Caco-2 (cell line): ENCODE data around the gene DEPDC5. TPM values are rescaled to one million over a fixed set of nuclear protein-coding genes. Genes with fewer than 3 reads are reported as not detected.

ENCODE experiments used
- BruUV-seq: library from RNA; stranded (reverse); fragments of 400-500 nt; replicated peaks from 2 replicates; lab custom pipeline; 2021; lab: Mats Ljungman, UMichigan
- CTCF ChIA-PET: fragments of 300-600 bp; sonication (Branson Sonifier 250); formaldehyde crosslinking; loops from one replicate; lab custom pipeline; 2022; ENCODE audit warnings: antibody characterized with exemption; lab: Charles Lee
- POLR2A ChIA-PET: fragments of 300-600 bp; sonication (Branson Sonifier 250); formaldehyde crosslinking; loops from one replicate; lab custom pipeline; 2022; ENCODE audit warnings: antibody characterized with exemption; lab: Charles Lee
- DNase-seq, 2 experiments: peaks; one replicate each; pipeline versions ENCODE4 v3.0.0 to v3.0.0-alpha.2; 2020 to 2022
- H3K27me3 ChIP-seq: replicated peaks from 2 replicates; pipeline ENCODE4 v1.6.0; 2011; ENCODE audit warnings: low read length; ENCODE audit not compliant: control insufficient read depth, insufficient read depth
- H3K36me3 ChIP-seq: 2 replicates; pipeline ENCODE4 v1.5.1; 2011; ENCODE audit warnings: low read length; ENCODE audit not compliant: control insufficient read depth, insufficient read depth
- H3K4me1 ChIP-seq: fragments of 250-450 bp; sonication (Bioruptor Pico); 2 replicates; pipeline ENCODE4 v1.5.1; 2020; ENCODE audit warnings: mild to moderate bottlenecking
- H3K4me3 ChIP-seq: 2 replicates; pipeline ENCODE4 v1.5.1; 2011; ENCODE audit warnings: low read depth, mild to moderate bottlenecking, control low read depth, low read length
- H3K9me3 ChIP-seq: fragments of 250-450 bp; sonication (Bioruptor Pico); 2 replicates; pipeline ENCODE4 v1.5.1; 2020; ENCODE audit warnings: mild to moderate bottlenecking, moderate library complexity
- H3K27ac Mint-ChIP-seq: one replicate; pipeline ENCODE4 v1.8.0; 2022; ENCODE audit warnings: mixed read lengths; ENCODE audit not compliant: unreplicated experiment
- H3K27me3 Mint-ChIP-seq: one replicate; pipeline ENCODE4 v1.8.0; 2022; ENCODE audit warnings: mixed read lengths; ENCODE audit not compliant: insufficient read depth, unreplicated experiment
- H3K36me3 Mint-ChIP-seq: one replicate; pipeline ENCODE4 v1.8.0; 2022; ENCODE audit warnings: mild to moderate bottlenecking, mixed read lengths; ENCODE audit not compliant: insufficient read depth, unreplicated experiment
- H3K4me1 Mint-ChIP-seq: one replicate; pipeline ENCODE4 v1.8.0; 2022; ENCODE audit warnings: low read depth, mixed read lengths; ENCODE audit not compliant: unreplicated experiment
- H3K4me3 Mint-ChIP-seq: one replicate; pipeline ENCODE4 v1.8.0; 2022; ENCODE audit warnings: mild to moderate bottlenecking, moderate library complexity, mixed read lengths; ENCODE audit not compliant: unreplicated experiment
- H3K9me3 Mint-ChIP-seq: one replicate; pipeline ENCODE4 v1.8.0; 2022; ENCODE audit warnings: mixed read lengths; ENCODE audit not compliant: unreplicated experiment
- CTCF ChIP-seq, 2 experiments: fragments of 200-600 bp in 1 of 2; IDR thresholded peaks; 1 replicate in 1 of 2; 2 replicates in 1 of 2; pipeline versions ENCODE4 v1.5.1 to v1.8.0; 2011 to 2022; ENCODE audit warnings: antibody characterized with exemption in 1 of 2, control low read depth in 1 of 2, inconsistent platforms in 1 of 2, low read depth in 1 of 2, low read length in 1 of 2, mild to moderate bottlenecking in 1 of 2, moderate library complexity in 1 of 2; ENCODE audit not compliant: insufficient read depth in 1 of 2, severe bottlenecking in 1 of 2, unreplicated experiment in 1 of 2
- intact Hi-C: fragments of 100-400 bp; cut with micrococcal nuclease; formaldehyde crosslinking; loops from one replicate; pipeline ENCODE4 v1.10.0; 2022; ENCODE audit not compliant: unreplicated experiment
- total RNA-seq: library from RNA; stranded (reverse); gene quantifications from 2 replicates; pipeline ENCODE4 v1.2.3, GENCODE V29; 2022

The DEPDC5 gene
- total RNA-seq, 1 experiment from 2014 or later = 19.4 TPM

GRCh38 chr22:31883989-31884388 lies 130.2 kb downstream of the DEPDC5 start:
- Mint-ChIP-seq H3K9me3 (no peaks in the 10 kb centered on the region), H3K4me3 (no peak overlapping the region), H3K27ac (no peak overlapping the region), H3K4me1 (no peaks in the 10 kb centered on the region), H3K36me3 (peaks cover 6% of the 10 kb centered on the region), H3K27me3 (no peaks in the 10 kb centered on the region)
- CTCF ChIA-PET = no interaction called here
- no peak for DNase-seq
- Histone ChIP-seq H3K27me3 (no peaks in the 10 kb centered on the region), H3K4me1 (no peaks in the 10 kb centered on the region; the same call in 1 of the 2 replicates), H3K4me3 (no peak overlapping the region), H3K9me3 (no peaks in the 10 kb centered on the region), H3K36me3 (peaks cover 1% of the 10 kb centered on the region; the same call in 1 of the 2 replicates)
- no peak for TF ChIP-seq CTCF (IDR thresholded peaks at IDR 0.05; ENCODE audit: insufficient read depth in 1 of 2, low read depth in 1 of 2, low read length in 1 of 2, severe bottlenecking in 1 of 2, unreplicated experiment in 1 of 2)
- BruUV-seq = no TSS peak
- intact Hi-C loops = no loop called here
- POLR2A ChIA-PET = no interaction called here

DNA sequence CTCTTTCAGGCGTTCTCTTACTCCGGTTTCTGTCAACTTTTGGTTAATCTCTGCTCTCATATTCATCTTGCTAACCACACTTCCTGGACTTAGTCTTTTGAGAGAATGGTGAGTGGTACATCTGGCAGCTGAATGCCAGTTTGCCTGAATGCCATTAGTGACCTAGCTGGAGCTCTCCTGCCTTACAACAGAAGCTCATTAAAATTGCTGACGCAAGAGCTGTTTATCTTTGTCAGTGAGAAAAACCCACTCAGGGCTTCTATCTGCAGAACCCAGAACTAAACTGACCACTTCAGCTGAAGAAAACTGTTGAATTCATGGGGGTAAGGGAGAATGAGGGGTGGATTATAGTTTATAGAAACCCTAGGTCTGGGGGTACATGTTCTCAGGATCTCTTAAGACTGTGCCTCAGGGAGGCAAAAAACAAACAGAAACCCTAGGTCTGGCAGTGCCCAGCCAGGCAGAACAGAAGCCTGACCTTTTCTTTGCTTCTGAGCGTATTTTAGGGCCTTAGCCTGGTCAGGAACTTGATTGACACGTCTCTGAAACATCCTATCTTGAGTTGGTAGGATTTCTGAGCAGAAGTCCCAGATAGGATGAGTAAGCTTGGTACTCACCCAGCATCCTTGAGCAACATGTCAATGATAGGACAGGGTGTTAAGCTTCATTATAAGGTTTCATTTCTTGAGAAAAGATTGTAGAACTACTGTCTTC lies 137.7 kb downstream of the DEPDC5 start:
- H3K4me1 Mint-ChIP-seq = no peaks in the 10 kb centered on the region
- no peaks in the 10 kb centered on the region for H3K36me3 Mint-ChIP-seq
- Histone ChIP-seq H3K4me3 (no peak overlapping the region), H3K36me3 (no peaks in the 10 kb centered on the region; the same call in none of the 2 replicates), H3K27me3 (no peaks in the 10 kb centered on the region), H3K4me1 (no peaks in the 10 kb centered on the region), H3K9me3 (no peaks in the 10 kb centered on the region)
- CTCF ChIA-PET = interaction anchor here (0.6 kb wide), 1 partner anchor 213 kb away, joined by 6 read pairs; no protein-coding TSS in a partner anchor
- no peak overlapping the region for H3K27ac Mint-ChIP-seq
- H3K27me3 Mint-ChIP-seq = no peaks in the 10 kb centered on the region
- DNase-seq = no peak
- POLR2A ChIA-PET = no interaction called here
- no peak overlapping the region for H3K4me3 Mint-ChIP-seq
- intact Hi-C loops = no loop called here
- TF ChIP-seq CTCF (IDR thresholded peaks at IDR 0.05; ENCODE audit: insufficient read depth in 1 of 2, low read depth in 1 of 2, low read length in 1 of 2, severe bottlenecking in 1 of 2, unreplicated experiment in 1 of 2) = no peak
- H3K9me3 Mint-ChIP-seq = no peaks in the 10 kb centered on the region
- no TSS peak for BruUV-seq

- Mint-ChIP-seq H3K36me3 (no peaks in the 10 kb centered on the region), H3K4me1 (no peaks in the 10 kb centered on the region), H3K27ac (no peak overlapping the region), H3K9me3 (no peaks in the 10 kb centered on the region), H3K4me3 (no peak overlapping the region), H3K27me3 (no peaks in the 10 kb centered on the region)
- no TSS peak for BruUV-seq
- no peak for DNase-seq
- H3K4me1 ChIP-seq = no peaks in the 10 kb centered on the region
- ChIA-PET POLR2A (no interaction called here), CTCF (interaction anchor here (0.6 kb wide), 1 partner anchor 213 kb away, joined by 6 read pairs; no protein-coding TSS in a partner anchor)
- H3K36me3 ChIP-seq = no peaks in the 10 kb centered on the region; the same call in none of the 2 replicates
- intact Hi-C loops = no loop called here
- no peaks in the 10 kb centered on the region for H3K9me3 ChIP-seq
- no peak for TF ChIP-seq CTCF (IDR thresholded peaks at IDR 0.05; ENCODE audit: insufficient read depth in 1 of 2, low read depth in 1 of 2, low read length in 1 of 2, severe bottlenecking in 1 of 2, unreplicated experiment in 1 of 2)
- H3K4me3 ChIP-seq = no peak overlapping the region
- H3K27me3 ChIP-seq = no peaks in the 10 kb centered on the region
Observed at GRCh38 chr22:31892080-31892433, 138.2 kb downstream of the DEPDC5 start.
